Upper lobe of left lung (tissue), 6 donors: Measurements from ENCODE around the gene CEP104. TPM values are rescaled to one million over a fixed set of nuclear protein-coding genes. Genes with fewer than 3 reads are reported as not detected.
A peak's percentile ranks its signal among the peaks of the same experiment; 100 is the strongest.

Experiments used
- ATAC-seq, 2 donors: fragments of 200-7000 bp; cut with Tn5 transposase; one replicate each; pipeline ENCODE4 v1.9.1; 2022; ENCODE audit warnings: mild to moderate bottlenecking in 2 of 2, moderate library complexity in 2 of 2; ENCODE audit not compliant: low FRiP score in 2 of 2
- DNase-seq, 2 donors: peaks; one replicate each; pipeline ENCODE4 v3.0.0-alpha.2; 2019 to 2020
- H3K27ac ChIP-seq, 4 donors: fragments of 200-600 bp; sonication (generic); one replicate each; pipeline ENCODE4 v1.5.1; 2016 to 2019
- H3K27me3 ChIP-seq, 4 donors: fragments of 200-600 bp; sonication (generic); one replicate each; pipeline ENCODE4 v1.5.1; 2017 to 2019
- H3K36me3 ChIP-seq, 4 donors: fragments of 200-600 bp; sonication (generic); one replicate each; pipeline ENCODE4 v1.5.1; 2016 to 2019
- H3K4me1 ChIP-seq, 4 donors: fragments of 200-600 bp; sonication (generic); one replicate each; pipeline ENCODE4 v1.5.1; 2018 to 2019
- H3K4me3 ChIP-seq, 4 donors: fragments of 200-600 bp; sonication (generic); one replicate each; pipeline ENCODE4 v1.5.1; 2017 to 2019; ENCODE audit warnings: mild to moderate bottlenecking in 2 of 4, moderate library complexity in 1 of 4
- H3K9me3 ChIP-seq, 4 donors: fragments of 200-600 bp; sonication (generic); one replicate each; pipeline ENCODE4 v1.5.1; 2018 to 2019
- CTCF ChIP-seq, 6 experiments: fragments of 450-650 bp in 4 of 6; fragments of 200-600 bp in 2 of 6; sonication (generic) in 2 of 6; IDR thresholded peaks; one replicate each; pipeline ENCODE4 v1.5.1; 2016 to 2019; ENCODE audit warnings: antibody characterized with exemption in 6 of 6
- EP300 ChIP-seq, 4 donors: sonication (generic); formaldehyde crosslinking; IDR thresholded peaks; one replicate each; pipeline ENCODE4 v1.5.1; 2017; ENCODE audit warnings: antibody characterized with exemption in 4 of 4, control low read depth in 2 of 4
- POLR2A ChIP-seq, 4 donors: fragments of 450-650 bp; IDR thresholded peaks; one replicate each; pipeline ENCODE4 v1.5.1; 2016 to 2017; ENCODE audit warnings: antibody characterized with exemption in 4 of 4, mild to moderate bottlenecking in 2 of 4
- POLR2AphosphoS5 ChIP-seq, 2 donors: sonication (generic); formaldehyde crosslinking; IDR thresholded peaks; one replicate each; pipeline ENCODE4 v1.5.1; 2017; ENCODE audit warnings: antibody characterized with exemption in 2 of 2
- WGBS, 2 donors: methylation state at CpG; one replicate each; pipeline ENCODE4 v1.1.5; 2017 to 2018; 5-methylcytosine and 5-hydroxymethylcytosine counted together
- total RNA-seq, 6 donors: library from RNA; depleted of rRNA in 4 of 6; stranded (reverse); fragments of >200 nt in 4 of 6; gene quantifications; one replicate each; pipeline versions ENCODE4 v1.1.0 to v1.2.1, GENCODE V29; 2016 to 2021
- donor health status: DM: no; HTN: no; CAD: no; lungs with moderate emphysema.
- donor health status: DM: no; HTN: yes; CAD: no; lungs with severe emphysema.

CEP104 gene
- total RNA-seq, 6 donors from 2014 or later = 37.7 to 118 (median 53.6) TPM

GRCh38 chr1:3851292-3851691 is 5.7 kb downstream of the CEP104 start:
- Histone ChIP-seq H3K36me3 (peaks cover 0 to 53% (median 32%) of the 10 kb centered on the region in 4 donors), H3K4me3 (no peak overlapping the region), H3K27ac (no peak overlapping the region), H3K9me3 (no peaks in the 10 kb centered on the region), H3K4me1 (peaks cover 10 to 17% (median 10%) of the 10 kb centered on the region in 4 donors), H3K27me3 (no peaks in the 10 kb centered on the region)
- no peak for TF ChIP-seq POLR2A (IDR thresholded peaks at IDR 0.05)
- WGBS, 2 donors = 96 to 97% methylated on average over 6 of the region's 6 CpGs
- no peak for DNase-seq
- no peak for ATAC-seq

GRCh38 chr1:3850857-3851256 is 6.2 kb downstream of the CEP104 start:
- Histone ChIP-seq H3K27me3 (no peaks in the 10 kb centered on the region), H3K4me3 (no peak overlapping the region), H3K36me3 (peaks cover 0 to 56% (median 32%) of the 10 kb centered on the region in 4 donors), H3K9me3 (no peaks in the 10 kb centered on the region), H3K4me1 (peaks cover 5 to 12% (median 6%) of the 10 kb centered on the region in 4 donors), H3K27ac (no peak overlapping the region)
- ATAC-seq = no peak
- TF ChIP-seq POLR2AphosphoS5 (IDR thresholded peaks at IDR 0.05) (no peak), EP300 (IDR thresholded peaks at IDR 0.05) (no peak), CTCF (IDR thresholded peaks at IDR 0.05) (no peak), POLR2A (IDR thresholded peaks at IDR 0.05) (no peak)
- 87 to 93% methylated on average over 12 of the region's 12 CpGs for WGBS, 2 donors
- peak in 1 of 2 donors; percentile 42 for DNase-seq

- 81 to 89% methylated on average over 6 of the region's 6 CpGs for WGBS, 2 donors
- DNase-seq = no peak
- TF ChIP-seq EP300 (IDR thresholded peaks at IDR 0.05) (no peak), POLR2AphosphoS5 (IDR thresholded peaks at IDR 0.05) (no peak), CTCF (IDR thresholded peaks at IDR 0.05) (no peak), POLR2A (IDR thresholded peaks at IDR 0.05) (no peak)
- H3K27me3 ChIP-seq = no peaks in the 10 kb centered on the region
- peaks cover 7 to 82% (median 52%) of the 10 kb centered on the region in 4 donors for H3K36me3 ChIP-seq
- no peak for ATAC-seq
- no peaks in the 10 kb centered on the region for H3K9me3 ChIP-seq
- no peak overlapping the region for H3K4me3 ChIP-seq
- H3K4me1 ChIP-seq = no peaks in the 10 kb centered on the region
- no peak overlapping the region for H3K27ac ChIP-seq
Observed at GRCh38 chr1:3847081-3847480, 9.9 kb downstream of the CEP104 start.

DNA sequence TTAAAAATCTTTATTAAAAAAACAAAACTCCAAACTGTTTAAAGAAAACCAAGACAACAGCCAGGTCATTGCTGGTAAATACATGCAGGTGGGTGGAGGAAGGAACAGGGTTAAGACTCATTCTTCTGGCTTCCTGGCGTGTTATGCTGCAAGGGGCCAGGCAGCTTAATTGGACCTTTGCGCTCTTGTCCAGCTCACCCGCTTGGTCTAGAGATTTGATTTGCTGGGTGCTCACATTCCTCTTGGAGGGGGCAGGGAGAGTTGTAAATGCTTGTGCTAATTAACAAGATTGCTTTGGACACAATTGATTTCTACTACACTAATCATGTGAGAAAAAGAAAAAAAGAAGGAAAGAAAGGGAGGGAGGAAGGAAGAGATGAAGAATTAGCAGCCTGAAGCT is 10.5 kb downstream of the CEP104 start:
- Histone ChIP-seq H3K36me3 (peaks cover 7 to 80% (median 54%) of the 10 kb centered on the region in 4 donors), H3K27me3 (no peaks in the 10 kb centered on the region), H3K4me1 (no peaks in the 10 kb centered on the region), H3K9me3 (no peaks in the 10 kb centered on the region), H3K27ac (no peak overlapping the region), H3K4me3 (no peak overlapping the region)
- DNase-seq (no peak), ATAC-seq (no peak)
- 93 to 95% methylated on average over 3 of the region's 3 CpGs for WGBS, 2 donors
- TF ChIP-seq EP300 (IDR thresholded peaks at IDR 0.05) (no peak), CTCF (IDR thresholded peaks at IDR 0.05) (no peak)

- Histone ChIP-seq H3K27me3 (no peaks in the 10 kb centered on the region), H3K9me3 (peaks cover 0 to 6% (median 2%) of the 10 kb centered on the region in 4 donors), H3K4me1 (no peaks in the 10 kb centered on the region), H3K36me3 (peaks cover 14 to 83% (median 60%) of the 10 kb centered on the region in 4 donors), H3K27ac (no peak overlapping the region), H3K4me3 (no peak overlapping the region)
- WGBS, 2 donors = 90 to 93% methylated on average over 9 of the region's 9 CpGs
- DNase-seq (no peak), ATAC-seq (peak in 1 of 2 donors; percentile 34)
- no peak for TF ChIP-seq EP300 (IDR thresholded peaks at IDR 0.05)
- TF ChIP-seq POLR2A (IDR thresholded peaks at IDR 0.05) = no peak
- no peak for TF ChIP-seq CTCF (IDR thresholded peaks at IDR 0.05)
- no peak for TF ChIP-seq POLR2AphosphoS5 (IDR thresholded peaks at IDR 0.05)
Observed at GRCh38 chr1:3842912-3843311, 14.1 kb downstream of the CEP104 start.
